ENCODE results near the gene ME2. TPM values are rescaled to one million over a fixed set of nuclear protein-coding genes. Genes with fewer than 3 reads are reported as not detected.

ME2 gene
- total RNA-seq, 1 experiment from 2014 or later, result 15.7 TPM

- Mint-ChIP-seq H3K4me3 (ENCODE audit: unreplicated experiment) (no peak overlapping the region), H3K36me3 (ENCODE audit: insufficient read depth, unreplicated experiment) (no peaks in the 10 kb centered on the region), H3K9me3 (ENCODE audit: unreplicated experiment) (peaks cover 10% of the 10 kb centered on the region), H3K27me3 (ENCODE audit: insufficient read depth, unreplicated experiment) (no peaks in the 10 kb centered on the region), H3K27ac (ENCODE audit: unreplicated experiment) (no peak overlapping the region), H3K4me1 (ENCODE audit: low read depth, unreplicated experiment) (no peaks in the 10 kb centered on the region)
- no peaks in the 10 kb centered on the region for H3K36me3 ChIP-seq (ENCODE audit: control insufficient read depth, insufficient read depth, low read length)
- DNase-seq, result no peak
- TF ChIP-seq, protein P1, sequence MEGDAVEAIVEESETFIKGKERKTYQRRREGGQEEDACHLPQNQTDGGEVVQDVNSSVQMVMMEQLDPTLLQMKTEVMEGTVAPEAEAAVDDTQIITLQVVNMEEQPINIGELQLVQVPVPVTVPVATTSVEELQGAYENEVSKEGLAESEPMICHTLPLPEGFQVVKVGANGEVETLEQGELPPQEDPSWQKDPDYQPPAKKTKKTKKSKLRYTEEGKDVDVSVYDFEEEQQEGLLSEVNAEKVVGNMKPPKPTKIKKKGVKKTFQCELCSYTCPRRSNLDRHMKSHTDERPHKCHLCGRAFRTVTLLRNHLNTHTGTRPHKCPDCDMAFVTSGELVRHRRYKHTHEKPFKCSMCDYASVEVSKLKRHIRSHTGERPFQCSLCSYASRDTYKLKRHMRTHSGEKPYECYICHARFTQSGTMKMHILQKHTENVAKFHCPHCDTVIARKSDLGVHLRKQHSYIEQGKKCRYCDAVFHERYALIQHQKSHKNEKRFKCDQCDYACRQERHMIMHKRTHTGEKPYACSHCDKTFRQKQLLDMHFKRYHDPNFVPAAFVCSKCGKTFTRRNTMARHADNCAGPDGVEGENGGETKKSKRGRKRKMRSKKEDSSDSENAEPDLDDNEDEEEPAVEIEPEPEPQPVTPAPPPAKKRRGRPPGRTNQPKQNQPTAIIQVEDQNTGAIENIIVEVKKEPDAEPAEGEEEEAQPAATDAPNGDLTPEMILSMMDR (IDR thresholded peaks at IDR 0.05; ENCODE audit: insufficient read depth in 1 of 2, low read depth in 1 of 2, low read length in 1 of 2, severe bottlenecking in 1 of 2, unreplicated experiment in 1 of 2), result no peak
- H3K4me3 ChIP-seq (ENCODE audit: low read depth, low read length), result no peak overlapping the region
- ChIA-PET POLR2A (no interaction called here), CTCF (no interaction called here)
- H3K9me3 ChIP-seq, result no peaks in the 10 kb centered on the region
- H3K27me3 ChIP-seq (replicated peaks; ENCODE audit: control insufficient read depth, insufficient read depth, low read length), result no peaks in the 10 kb centered on the region
- H3K4me1 ChIP-seq, result no peaks in the 10 kb centered on the region
- intact Hi-C loops (cut with micrococcal nuclease; ENCODE audit: unreplicated experiment), result no loop called here
- no TSS peak for BruUV-seq (replicated peaks)
These were observed 45.5 kb downstream of the ME2 start for GRCh38 chr18:50924372-50924771.

- CTCF ChIA-PET, result no interaction called here
- H3K4me3 ChIP-seq (ENCODE audit: low read depth, low read length), result no peak overlapping the region
- H3K9me3 ChIP-seq, result no peaks in the 10 kb centered on the region
- no TSS peak for BruUV-seq (replicated peaks)
- no peak for DNase-seq
- Mint-ChIP-seq H3K4me3 (ENCODE audit: unreplicated experiment) (no peak overlapping the region), H3K36me3 (ENCODE audit: insufficient read depth, unreplicated experiment) (no peaks in the 10 kb centered on the region), H3K27ac (ENCODE audit: unreplicated experiment) (no peak overlapping the region), H3K27me3 (ENCODE audit: insufficient read depth, unreplicated experiment) (no peaks in the 10 kb centered on the region), H3K4me1 (ENCODE audit: low read depth, unreplicated experiment) (no peaks in the 10 kb centered on the region), H3K9me3 (ENCODE audit: unreplicated experiment) (peaks cover 10% of the 10 kb centered on the region)
- TF ChIP-seq, protein P1 (IDR thresholded peaks at IDR 0.05; ENCODE audit: insufficient read depth in 1 of 2, low read depth in 1 of 2, low read length in 1 of 2, severe bottlenecking in 1 of 2, unreplicated experiment in 1 of 2), result no peak
- no peaks in the 10 kb centered on the region for H3K27me3 ChIP-seq (replicated peaks; ENCODE audit: control insufficient read depth, insufficient read depth, low read length)
- intact Hi-C loops (cut with micrococcal nuclease; ENCODE audit: unreplicated experiment), result no loop called here
- no peaks in the 10 kb centered on the region for H3K4me1 ChIP-seq
- no peaks in the 10 kb centered on the region for H3K36me3 ChIP-seq (ENCODE audit: control insufficient read depth, insufficient read depth, low read length)
- POLR2A ChIA-PET, result no interaction called here
These were observed 47.6 kb downstream of the ME2 start for GRCh38 chr18:50926521-50926920.

- ChIA-PET POLR2A (no interaction called here), CTCF (no interaction called here)
- Mint-ChIP-seq H3K27ac (ENCODE audit: unreplicated experiment) (no peak overlapping the region), H3K27me3 (ENCODE audit: insufficient read depth, unreplicated experiment) (no peaks in the 10 kb centered on the region), H3K4me1 (ENCODE audit: low read depth, unreplicated experiment) (no peaks in the 10 kb centered on the region), H3K4me3 (ENCODE audit: unreplicated experiment) (no peak overlapping the region), H3K9me3 (ENCODE audit: unreplicated experiment) (peaks cover 10% of the 10 kb centered on the region), H3K36me3 (ENCODE audit: insufficient read depth, unreplicated experiment) (no peaks in the 10 kb centered on the region)
- H3K27me3 ChIP-seq (replicated peaks; ENCODE audit: control insufficient read depth, insufficient read depth, low read length), result no peaks in the 10 kb centered on the region
- intact Hi-C loops (cut with micrococcal nuclease; ENCODE audit: unreplicated experiment), result no loop called here
- H3K36me3 ChIP-seq (ENCODE audit: control insufficient read depth, insufficient read depth, low read length), result no peaks in the 10 kb centered on the region
- TF ChIP-seq, protein P1 (IDR thresholded peaks at IDR 0.05; ENCODE audit: insufficient read depth in 1 of 2, low read depth in 1 of 2, low read length in 1 of 2, severe bottlenecking in 1 of 2, unreplicated experiment in 1 of 2), result no peak
- no peak for DNase-seq
- BruUV-seq (replicated peaks), result no TSS peak
- H3K4me3 ChIP-seq (ENCODE audit: low read depth, low read length), result no peak overlapping the region
- H3K9me3 ChIP-seq, result no peaks in the 10 kb centered on the region
- H3K4me1 ChIP-seq, result no peaks in the 10 kb centered on the region
These were observed 49.6 kb downstream of the ME2 start for GRCh38 chr18:50928551-50928950.

Measured in Caco-2 (cell line).